GM20431 (cell line): Measurements from ENCODE around the gene CACNG3.

Experiments used
- in situ Hi-C: fragments of 300-500 bp; cut with MseI, MboI; formaldehyde crosslinking; loops from one replicate; pipeline ENCODE4 v1.15.0; 2020; ENCODE audit warnings: low sequenced_read_pairs; ENCODE audit not compliant: unreplicated experiment

CACNG3 gene

DNA sequence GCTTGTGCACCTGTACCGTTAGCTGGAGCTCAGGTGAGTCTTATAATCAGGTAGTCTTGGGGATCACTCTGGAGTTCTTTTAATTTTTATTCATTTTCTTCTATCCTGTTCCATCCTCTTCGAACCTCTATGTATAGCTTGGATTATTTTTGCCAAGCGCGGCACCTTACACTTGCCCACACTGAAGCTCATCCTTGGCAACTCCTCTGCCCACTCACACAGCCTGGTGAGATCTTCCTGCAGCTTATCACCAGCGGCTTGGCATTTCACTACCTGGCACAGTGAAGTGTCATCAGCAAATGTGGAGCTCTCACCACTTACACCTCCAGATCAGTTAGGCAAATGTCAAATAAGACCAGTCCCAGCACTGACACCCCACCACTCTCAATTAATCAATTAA lies 116.7 kb downstream of the CACNG3 start:
- in situ Hi-C loops: no loop called here

GRCh38 chr16:24378999-24379398 lies 122.9 kb downstream of the CACNG3 start:
- in situ Hi-C loops: loop anchor here (25.0 kb wide), 1 partner anchor 317 kb away; no protein-coding TSS in a partner anchor

DNA sequence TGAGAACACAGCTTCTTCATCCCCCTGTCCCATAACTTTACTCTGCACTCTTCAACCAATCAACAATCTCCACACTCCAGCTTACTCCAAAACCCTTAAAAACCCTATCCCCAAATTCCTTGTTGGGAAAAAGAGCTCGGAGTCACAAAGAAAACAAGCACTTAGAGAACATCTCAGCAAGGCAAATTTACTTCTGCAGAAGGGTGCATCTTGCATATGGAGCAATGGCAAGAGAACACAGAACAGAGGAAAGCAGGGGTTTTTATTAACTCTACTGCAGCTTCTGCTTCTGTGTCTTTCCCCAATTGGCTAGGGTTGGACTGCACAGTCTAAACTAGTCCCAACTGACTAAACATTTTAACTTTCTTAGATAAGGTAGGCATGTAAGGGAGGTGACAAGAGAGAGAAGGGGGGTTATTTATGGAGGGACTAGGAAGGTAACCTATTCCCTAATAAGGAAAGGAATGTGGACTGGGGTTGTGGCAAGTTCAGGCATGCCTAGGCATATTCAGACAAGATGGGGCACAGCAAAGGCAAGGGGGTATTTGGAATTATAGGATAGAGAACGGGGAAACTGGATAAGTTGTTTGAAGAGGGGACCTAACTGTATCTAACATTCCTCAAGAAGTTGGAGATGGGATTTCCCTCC lies 125.5 kb downstream of the CACNG3 start:
- in situ Hi-C loops: loop anchor here (25.0 kb wide), 1 partner anchor 319 kb away; no protein-coding TSS in a partner anchor

- in situ Hi-C loops: loop anchor here (25.0 kb wide), 1 partner anchor 321 kb away; no protein-coding TSS in a partner anchor
These were observed 126.8 kb downstream of the CACNG3 start for GRCh38 chr16:24382762-24383407.

DNA sequence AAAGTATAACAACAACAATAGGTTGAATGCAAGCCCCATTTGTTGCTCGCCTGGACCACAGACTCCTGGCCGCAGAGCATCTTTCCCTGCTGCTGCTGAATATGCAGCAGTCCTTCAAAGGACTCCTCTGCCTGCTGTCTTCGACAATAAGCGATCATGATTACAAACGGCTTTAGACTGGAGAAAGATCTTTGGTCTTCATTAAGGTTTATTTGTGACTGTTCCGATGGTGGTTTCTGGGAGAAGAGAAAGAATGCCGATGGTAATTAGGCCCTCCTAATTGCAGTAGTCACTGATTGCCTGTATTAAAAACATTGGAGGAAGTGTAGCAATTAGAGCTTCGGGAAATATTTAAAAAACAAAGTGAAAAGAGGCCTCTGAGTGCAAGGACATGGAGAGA lies 138.2 kb downstream of the CACNG3 start:
- in situ Hi-C loops: loop anchor here (25.0 kb wide), 1 partner anchor 332 kb away; no protein-coding TSS in a partner anchor

- in situ Hi-C loops: loop anchor here (25.0 kb wide), 1 partner anchor 334 kb away; no protein-coding TSS in a partner anchor
These were observed 140.5 kb downstream of the CACNG3 start for GRCh38 chr16:24396350-24397271.

DNA sequence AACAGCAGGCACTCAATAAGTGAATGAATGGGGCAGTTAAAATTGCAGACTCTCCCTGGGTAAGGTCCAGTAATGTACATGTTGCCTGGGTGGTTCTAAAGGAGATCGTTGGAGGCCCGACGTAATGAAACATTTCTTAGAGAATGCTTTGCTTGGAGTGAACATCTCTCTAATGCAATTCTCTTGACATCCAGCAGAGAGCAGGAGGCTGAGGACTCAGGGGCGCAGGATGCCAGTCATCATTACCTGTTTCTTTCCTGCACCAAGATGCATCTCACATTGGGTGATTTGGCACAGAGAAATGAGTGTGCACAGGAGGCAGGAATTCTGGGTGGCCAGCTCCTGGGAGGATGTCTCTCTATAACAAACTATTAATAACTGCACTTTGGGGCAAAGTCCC lies 152.9 kb downstream of the CACNG3 start:
- in situ Hi-C loops: no loop called here
